Measurements from ENCODE around the gene TAF4. TPM values are rescaled to one million over a fixed set of nuclear protein-coding genes. Genes with fewer than 3 reads are reported as not detected.
A peak's percentile ranks its signal among the peaks of the same experiment; 100 is the strongest.

TAF4 gene
- total and polyA plus RNA-seq, 2 of the 13 experiments (the other 11 are each of a cell fraction or from before 2014, with no cell fraction given): 5.9 to 12.0 TPM

GRCh38 chr20:61994546-61994945, 71.1 kb downstream of the TAF4 start:
- ATAC-seq: no peak
- CTCF ChIA-PET (ENCODE audit: low intra/inter-chr PET ratio, low total read pairs): no interaction called here
- Histone ChIP-seq H3K4me1 (ENCODE audit: insufficient read depth, low read length) (peaks cover 15% of the 10 kb centered on the region), H3K4me3 (replicated peaks in 1 of 3; ENCODE audit: insufficient read depth in 1 of 3, low read depth in 2 of 3, low read length in 3 of 3) (no peak overlapping the region), H3K9ac (ENCODE audit: insufficient read depth, low read depth, low read length) (no peak overlapping the region), H2AFZ (ENCODE audit: low read length) (no peak overlapping the region), H3K36me3 (replicated peaks in 1 of 2; ENCODE audit: control insufficient read depth in 1 of 2, insufficient read depth in 2 of 2, low read length in 2 of 2) (peaks cover 49 to 84% of the 10 kb centered on the region in 2 experiments), H3K4me2 (ENCODE audit: low read depth, low read length) (no peak overlapping the region), H3K9me3 (ENCODE audit: low read length) (peaks cover 17% of the 10 kb centered on the region), H3K27me3 (ENCODE audit: control insufficient read depth in 1 of 2, insufficient read depth in 2 of 2, low read length in 2 of 2) (no peaks in the 10 kb centered on the region), H3K79me2 (ENCODE audit: insufficient read depth, low read length) (no peaks in the 10 kb centered on the region), H4K20me1 (ENCODE audit: insufficient read depth, low read length) (no peaks in the 10 kb centered on the region), H3K27ac (ENCODE audit: extremely low read length, insufficient read depth, low read length) (no peak overlapping the region)
- POLR2A ChIA-PET: no interaction called here
- DNase-seq (ENCODE audit: low spot score): no peak
- TF ChIP-seq RBM22 (optimal IDR thresholded peaks at IDR 0.05; ENCODE audit: low read length) (peak; percentile 20), MED13 (CRISPR knock-in tag; IDR thresholded peaks at IDR 0.05) (0 out of 2 replicates have a peak, but pooled peaks have one; percentile 32)
- TF ChIP-seq, protein P1, sequence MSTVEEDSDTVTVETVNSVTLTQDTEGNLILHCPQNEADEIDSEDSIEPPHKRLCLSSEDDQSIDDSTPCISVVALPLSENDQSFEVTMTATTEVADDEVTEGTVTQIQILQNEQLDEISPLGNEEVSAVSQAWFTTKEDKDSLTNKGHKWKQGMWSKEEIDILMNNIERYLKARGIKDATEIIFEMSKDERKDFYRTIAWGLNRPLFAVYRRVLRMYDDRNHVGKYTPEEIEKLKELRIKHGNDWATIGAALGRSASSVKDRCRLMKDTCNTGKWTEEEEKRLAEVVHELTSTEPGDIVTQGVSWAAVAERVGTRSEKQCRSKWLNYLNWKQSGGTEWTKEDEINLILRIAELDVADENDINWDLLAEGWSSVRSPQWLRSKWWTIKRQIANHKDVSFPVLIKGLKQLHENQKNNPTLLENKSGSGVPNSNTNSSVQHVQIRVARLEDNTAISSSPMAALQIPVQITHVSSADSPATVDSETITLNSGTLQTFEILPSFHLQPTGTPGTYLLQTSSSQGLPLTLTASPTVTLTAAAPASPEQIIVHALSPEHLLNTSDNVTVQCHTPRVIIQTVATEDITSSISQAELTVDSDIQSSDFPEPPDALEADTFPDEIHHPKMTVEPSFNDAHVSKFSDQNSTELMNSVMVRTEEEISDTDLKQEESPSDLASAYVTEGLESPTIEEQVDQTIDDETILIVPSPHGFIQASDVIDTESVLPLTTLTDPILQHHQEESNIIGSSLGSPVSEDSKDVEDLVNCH (CRISPR knock-in tag; IDR thresholded peaks at IDR 0.05): no peak
- FAIRE-seq: no peak
- WGBS (ENCODE audit: low lambda C conversion rate): 98% methylated on average over 8 of the region's 8 CpGs
- no TSS peak for BruUV-seq (replicated peaks)
- in situ Hi-C loops (cut with HindIII; ENCODE audit: extremely low pct_ligation_motif_present, low pct_unique_long_range_greater_than_20kb) (no loop called here), intact Hi-C loops (cut with micrococcal nuclease; ENCODE audit: unreplicated experiment) (no loop called here)

GRCh38 chr20:61993058-61993457, 72.6 kb downstream of the TAF4 start:
- ChIA-PET CTCF (ENCODE audit: low intra/inter-chr PET ratio, low total read pairs) (no interaction called here), POLR2A (no interaction called here)
- no peak overlapping the region for H3K27ac ChIP-seq (ENCODE audit: extremely low read length, insufficient read depth, low read length)
- DNase-seq (ENCODE audit: low spot score) (no peak), ATAC-seq (no peak), FAIRE-seq (no peak)
- intact Hi-C loops (cut with micrococcal nuclease; ENCODE audit: unreplicated experiment): no loop called here
- H3K36me3 ChIP-seq (replicated peaks in 1 of 2; ENCODE audit: control insufficient read depth in 1 of 2, insufficient read depth in 2 of 2, low read length in 2 of 2): peaks cover 46 to 80% of the 10 kb centered on the region in 2 experiments
- TF ChIP-seq AGO2 (optimal IDR thresholded peaks at IDR 0.05; ENCODE audit: low read depth, low read length) (peak; percentile 19), ZNF329 (CRISPR knock-in tag; IDR thresholded peaks at IDR 0.05; ENCODE audit: low read depth) (no peak), ZFP41 (CRISPR knock-in tag; IDR thresholded peaks at IDR 0.05; ENCODE audit: borderline replicate concordance) (no peak)
- TF ChIP-seq, protein P2, sequence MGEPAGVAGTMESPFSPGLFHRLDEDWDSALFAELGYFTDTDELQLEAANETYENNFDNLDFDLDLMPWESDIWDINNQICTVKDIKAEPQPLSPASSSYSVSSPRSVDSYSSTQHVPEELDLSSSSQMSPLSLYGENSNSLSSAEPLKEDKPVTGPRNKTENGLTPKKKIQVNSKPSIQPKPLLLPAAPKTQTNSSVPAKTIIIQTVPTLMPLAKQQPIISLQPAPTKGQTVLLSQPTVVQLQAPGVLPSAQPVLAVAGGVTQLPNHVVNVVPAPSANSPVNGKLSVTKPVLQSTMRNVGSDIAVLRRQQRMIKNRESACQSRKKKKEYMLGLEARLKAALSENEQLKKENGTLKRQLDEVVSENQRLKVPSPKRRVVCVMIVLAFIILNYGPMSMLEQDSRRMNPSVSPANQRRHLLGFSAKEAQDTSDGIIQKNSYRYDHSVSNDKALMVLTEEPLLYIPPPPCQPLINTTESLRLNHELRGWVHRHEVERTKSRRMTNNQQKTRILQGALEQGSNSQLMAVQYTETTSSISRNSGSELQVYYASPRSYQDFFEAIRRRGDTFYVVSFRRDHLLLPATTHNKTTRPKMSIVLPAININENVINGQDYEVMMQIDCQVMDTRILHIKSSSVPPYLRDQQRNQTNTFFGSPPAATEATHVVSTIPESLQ (CRISPR knock-in tag; conservative IDR thresholded peaks at IDR 0.05): no peak
- no peak overlapping the region for H2AFZ ChIP-seq (ENCODE audit: low read length)
- H3K4me3 ChIP-seq (replicated peaks in 1 of 3; ENCODE audit: insufficient read depth in 1 of 3, low read depth in 2 of 3, low read length in 3 of 3): no peak overlapping the region
- H3K79me2 ChIP-seq (ENCODE audit: insufficient read depth, low read length): no peaks in the 10 kb centered on the region
- peaks cover 8% of the 10 kb centered on the region for H3K4me1 ChIP-seq (ENCODE audit: insufficient read depth, low read length)
- no peaks in the 10 kb centered on the region for H4K20me1 ChIP-seq (ENCODE audit: insufficient read depth, low read length)
- H3K4me2 ChIP-seq (ENCODE audit: low read depth, low read length): no peak overlapping the region
- H3K9me3 ChIP-seq (ENCODE audit: low read length): peaks cover 17% of the 10 kb centered on the region
- H3K9ac ChIP-seq (ENCODE audit: insufficient read depth, low read depth, low read length): no peak overlapping the region
- no peaks in the 10 kb centered on the region for H3K27me3 ChIP-seq (ENCODE audit: control insufficient read depth in 1 of 2, insufficient read depth in 2 of 2, low read length in 2 of 2)
- 98% methylated on average over 15 of the region's 15 CpGs for WGBS (ENCODE audit: low lambda C conversion rate)
- in situ Hi-C loops (cut with HindIII; ENCODE audit: extremely low pct_ligation_motif_present, low pct_unique_long_range_greater_than_20kb): no loop called here
- no TSS peak for BruUV-seq (replicated peaks)

All from HepG2 (cell line).